Adrenal gland (tissue), 5 donors: ENCODE results near the gene TCF7L1.

Source experiments
- CTCF ChIP-seq, 6 experiments: fragments of 450-650 bp in 4 of 6; fragments of 200-600 bp in 2 of 6; sonication (generic) in 1 of 6; IDR thresholded peaks; 1 replicate in 5 of 6; 2 replicates in 1 of 6; pipeline versions ENCODE4 v1.5.1 to v1.8.0; 2016 to 2021; ENCODE audit warnings: antibody characterized with exemption in 6 of 6, mild to moderate bottlenecking in 2 of 6, moderate library complexity in 1 of 6
- POLR2A ChIP-seq, 2 donors: fragments of 450-650 bp; IDR thresholded peaks; one replicate each; pipeline ENCODE4 v1.6.1; 2017; ENCODE audit warnings: antibody characterized with exemption in 2 of 2, mild to moderate bottlenecking in 2 of 2, moderate library complexity in 1 of 2
- donor health status: DM: no; HTN: no; CAD: no.

GRCh38 chr2:85131116-85131515 is 2.1 kb upstream of the TCF7L1 start:
- peak in 3 of 6 experiments; percentile 35 to 44 (median 35) for TF ChIP-seq CTCF (IDR thresholded peaks at IDR 0.05)
- TF ChIP-seq POLR2A (IDR thresholded peaks at IDR 0.05), result no peak
